ENCODE measurements around the gene ST6GALNAC4. TPM values are rescaled to one million over a fixed set of nuclear protein-coding genes. Genes with fewer than 3 reads are reported as not detected.

The ST6GALNAC4 gene
- total and polyA plus RNA-seq, 9 of the 15 experiments (the other 6 are each of a cell fraction or from before 2014, with no cell fraction given) = 2.6 to 43.1 (median 15.4) TPM

GRCh38 chr9:127869310-127870152 lies 47.3 kb downstream of the ST6GALNAC4 start (continued):
- no peak for TF ChIP-seq CREB1 (IDR thresholded peaks at IDR 0.05)
- TF ChIP-seq CREB1 (CRISPR knock-in tag; IDR thresholded peaks at IDR 0.05) = 0 out of 2 replicates have a peak, but pooled peaks have one; percentile 35
- TF ChIP-seq PTTG1 (tag; IDR thresholded peaks at IDR 0.05; ENCODE audit: low read depth) = no peak
- TF ChIP-seq SP1 (CRISPR knock-in tag; IDR thresholded peaks at IDR 0.05) = peak; percentile 63
- TF ChIP-seq ZNF740 (CRISPR knock-in tag; IDR thresholded peaks at IDR 0.05) = 0 out of 2 replicates have a peak, but pooled peaks have one; percentile 27
- TF ChIP-seq ZNF740 (tag; IDR thresholded peaks at IDR 0.05) = no peak
- no peak for TF ChIP-seq ZNF347 (CRISPR knock-in tag; IDR thresholded peaks at IDR 0.05; ENCODE audit: low read depth)
- no peak for TF ChIP-seq MAFK (IDR thresholded peaks at IDR 0.05; ENCODE audit: low read length)
- TF ChIP-seq, protein P1, sequence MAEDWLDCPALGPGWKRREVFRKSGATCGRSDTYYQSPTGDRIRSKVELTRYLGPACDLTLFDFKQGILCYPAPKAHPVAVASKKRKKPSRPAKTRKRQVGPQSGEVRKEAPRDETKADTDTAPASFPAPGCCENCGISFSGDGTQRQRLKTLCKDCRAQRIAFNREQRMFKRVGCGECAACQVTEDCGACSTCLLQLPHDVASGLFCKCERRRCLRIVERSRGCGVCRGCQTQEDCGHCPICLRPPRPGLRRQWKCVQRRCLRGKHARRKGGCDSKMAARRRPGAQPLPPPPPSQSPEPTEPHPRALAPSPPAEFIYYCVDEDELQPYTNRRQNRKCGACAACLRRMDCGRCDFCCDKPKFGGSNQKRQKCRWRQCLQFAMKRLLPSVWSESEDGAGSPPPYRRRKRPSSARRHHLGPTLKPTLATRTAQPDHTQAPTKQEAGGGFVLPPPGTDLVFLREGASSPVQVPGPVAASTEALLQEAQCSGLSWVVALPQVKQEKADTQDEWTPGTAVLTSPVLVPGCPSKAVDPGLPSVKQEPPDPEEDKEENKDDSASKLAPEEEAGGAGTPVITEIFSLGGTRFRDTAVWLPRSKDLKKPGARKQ (CRISPR knock-in tag; IDR thresholded peaks at IDR 0.05) = no peak
- TF ChIP-seq STAG1 (CRISPR knock-in tag; IDR thresholded peaks at IDR 0.05; ENCODE audit: borderline replicate concordance) = peak; percentile 90; the same call in 1 of the 2 replicates
- TF ChIP-seq BACH1 (tag; IDR thresholded peaks at IDR 0.05) = no peak
- TF ChIP-seq ZNF780A (CRISPR knock-in tag; IDR thresholded peaks at IDR 0.05) = no peak
- TF ChIP-seq, protein P2, sequence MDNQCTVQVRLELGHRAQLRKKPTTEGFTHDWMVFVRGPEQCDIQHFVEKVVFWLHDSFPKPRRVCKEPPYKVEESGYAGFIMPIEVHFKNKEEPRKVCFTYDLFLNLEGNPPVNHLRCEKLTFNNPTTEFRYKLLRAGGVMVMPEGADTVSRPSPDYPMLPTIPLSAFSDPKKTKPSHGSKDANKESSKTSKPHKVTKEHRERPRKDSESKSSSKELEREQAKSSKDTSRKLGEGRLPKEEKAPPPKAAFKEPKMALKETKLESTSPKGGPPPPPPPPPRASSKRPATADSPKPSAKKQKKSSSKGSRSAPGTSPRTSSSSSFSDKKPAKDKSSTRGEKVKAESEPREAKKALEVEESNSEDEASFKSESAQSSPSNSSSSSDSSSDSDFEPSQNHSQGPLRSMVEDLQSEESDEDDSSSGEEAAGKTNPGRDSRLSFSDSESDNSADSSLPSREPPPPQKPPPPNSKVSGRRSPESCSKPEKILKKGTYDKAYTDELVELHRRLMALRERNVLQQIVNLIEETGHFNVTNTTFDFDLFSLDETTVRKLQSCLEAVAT (IDR thresholded peaks at IDR 0.05) = peak in 1 of 2 experiments; percentile 43; a peak in 1 of 4 replicates
- TF ChIP-seq TOE1 (IDR thresholded peaks at IDR 0.05; ENCODE audit: borderline replicate concordance) = no peak
- TF ChIP-seq TOE1 (CRISPR knock-in tag; IDR thresholded peaks at IDR 0.05; ENCODE audit: borderline replicate concordance, low read depth) = no peak
- no peak for TF ChIP-seq NR2C1 (IDR thresholded peaks at IDR 0.05)
- TF ChIP-seq NR2C1 (tag; IDR thresholded peaks at IDR 0.05) = no peak
- TF ChIP-seq, protein P3, sequence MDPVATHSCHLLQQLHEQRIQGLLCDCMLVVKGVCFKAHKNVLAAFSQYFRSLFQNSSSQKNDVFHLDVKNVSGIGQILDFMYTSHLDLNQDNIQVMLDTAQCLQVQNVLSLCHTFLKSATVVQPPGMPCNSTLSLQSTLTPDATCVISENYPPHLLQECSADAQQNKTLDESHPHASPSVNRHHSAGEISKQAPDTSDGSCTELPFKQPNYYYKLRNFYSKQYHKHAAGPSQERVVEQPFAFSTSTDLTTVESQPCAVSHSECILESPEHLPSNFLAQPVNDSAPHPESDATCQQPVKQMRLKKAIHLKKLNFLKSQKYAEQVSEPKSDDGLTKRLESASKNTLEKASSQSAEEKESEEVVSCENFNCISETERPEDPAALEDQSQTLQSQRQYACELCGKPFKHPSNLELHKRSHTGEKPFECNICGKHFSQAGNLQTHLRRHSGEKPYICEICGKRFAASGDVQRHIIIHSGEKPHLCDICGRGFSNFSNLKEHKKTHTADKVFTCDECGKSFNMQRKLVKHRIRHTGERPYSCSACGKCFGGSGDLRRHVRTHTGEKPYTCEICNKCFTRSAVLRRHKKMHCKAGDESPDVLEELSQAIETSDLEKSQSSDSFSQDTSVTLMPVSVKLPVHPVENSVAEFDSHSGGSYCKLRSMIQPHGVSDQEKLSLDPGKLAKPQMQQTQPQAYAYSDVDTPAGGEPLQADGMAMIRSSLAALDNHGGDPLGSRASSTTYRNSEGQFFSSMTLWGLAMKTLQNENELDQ (CRISPR knock-in tag; IDR thresholded peaks at IDR 0.05; ENCODE audit: borderline replicate concordance) = no peak
- TF ChIP-seq E2F3 (CRISPR knock-in tag; IDR thresholded peaks at IDR 0.05) = no peak
- TF ChIP-seq, protein P4, sequence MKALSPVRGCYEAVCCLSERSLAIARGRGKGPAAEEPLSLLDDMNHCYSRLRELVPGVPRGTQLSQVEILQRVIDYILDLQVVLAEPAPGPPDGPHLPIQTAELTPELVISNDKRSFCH (CRISPR knock-in tag; IDR thresholded peaks at IDR 0.05) = no peak
- TF ChIP-seq, protein P4 (tag; IDR thresholded peaks at IDR 0.05) = peak; percentile 42; the same call in 1 of the 2 replicates
